Gastrocnemius medialis (tissue), 4 donors: Measurements from ENCODE around the gene PPIC.

Experiments
- POLR2A ChIP-seq, 2 donors: fragments of 450-650 bp; IDR thresholded peaks; one replicate each; pipeline ENCODE4 v1.6.1; 2017; ENCODE audit warnings: antibody characterized with exemption in 2 of 2, mild to moderate bottlenecking in 2 of 2, moderate library complexity in 2 of 2
- TF ChIP-seq, protein P1 (sequence below), 5 experiments: fragments of 450-650 bp in 3 of 5; fragments of 200-600 bp in 2 of 5; sonication (generic) in 2 of 5; IDR thresholded peaks in 4 of 5; conservative IDR thresholded peaks in 1 of 5; 1 replicate in 4 of 5; 2 replicates in 1 of 5; pipeline ENCODE4 v1.5.1; 2016 to 2019; ENCODE audit warnings: antibody characterized with exemption in 5 of 5, mild to moderate bottlenecking in 3 of 5, moderate library complexity in 3 of 5

DNA sequence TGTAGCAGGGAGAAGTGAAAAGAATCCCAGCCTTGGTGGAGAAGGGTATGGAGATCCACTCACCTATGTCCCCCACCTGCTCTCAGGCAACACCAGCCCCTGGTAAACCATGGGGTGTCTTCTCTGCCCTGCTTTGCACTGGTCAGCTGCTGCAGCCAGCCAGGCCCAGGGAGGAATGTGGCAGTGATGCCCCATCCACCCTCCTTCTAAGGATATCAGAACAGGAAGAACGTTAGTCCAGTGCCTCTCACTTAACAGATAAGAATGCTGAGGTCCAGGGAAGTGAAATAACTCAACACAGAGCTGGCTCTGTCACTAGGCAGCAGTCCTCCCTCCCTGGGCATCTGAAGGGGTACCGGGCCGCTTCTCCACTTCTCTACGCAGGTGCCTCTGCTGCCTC is 9.7 kb upstream of the PPIC start:
- TF ChIP-seq, protein P1, sequence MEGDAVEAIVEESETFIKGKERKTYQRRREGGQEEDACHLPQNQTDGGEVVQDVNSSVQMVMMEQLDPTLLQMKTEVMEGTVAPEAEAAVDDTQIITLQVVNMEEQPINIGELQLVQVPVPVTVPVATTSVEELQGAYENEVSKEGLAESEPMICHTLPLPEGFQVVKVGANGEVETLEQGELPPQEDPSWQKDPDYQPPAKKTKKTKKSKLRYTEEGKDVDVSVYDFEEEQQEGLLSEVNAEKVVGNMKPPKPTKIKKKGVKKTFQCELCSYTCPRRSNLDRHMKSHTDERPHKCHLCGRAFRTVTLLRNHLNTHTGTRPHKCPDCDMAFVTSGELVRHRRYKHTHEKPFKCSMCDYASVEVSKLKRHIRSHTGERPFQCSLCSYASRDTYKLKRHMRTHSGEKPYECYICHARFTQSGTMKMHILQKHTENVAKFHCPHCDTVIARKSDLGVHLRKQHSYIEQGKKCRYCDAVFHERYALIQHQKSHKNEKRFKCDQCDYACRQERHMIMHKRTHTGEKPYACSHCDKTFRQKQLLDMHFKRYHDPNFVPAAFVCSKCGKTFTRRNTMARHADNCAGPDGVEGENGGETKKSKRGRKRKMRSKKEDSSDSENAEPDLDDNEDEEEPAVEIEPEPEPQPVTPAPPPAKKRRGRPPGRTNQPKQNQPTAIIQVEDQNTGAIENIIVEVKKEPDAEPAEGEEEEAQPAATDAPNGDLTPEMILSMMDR (IDR thresholded peaks at IDR 0.05 in 4 of 5, conservative IDR thresholded peaks at IDR 0.05 in 1 of 5), result no peak
- no peak for TF ChIP-seq POLR2A (IDR thresholded peaks at IDR 0.05)
